Activated T-helper 1 cell treated with anti-CD3 and anti-CD28 coated beads, Interleukin-12 subunit alpha, Interleukin-12 subunit beta, Interleukin-2, Interleukin-4 antibody, amounts not matched to agents 30 ng/mL and 10 ng/mL and 1 ng/mL, durations not matched to agents 14 hours and 24 hours and 36 hours (primary cell): ENCODE measurements around the gene LCE2B. TPM values are rescaled to one million over a fixed set of nuclear protein-coding genes. Genes with fewer than 3 reads are reported as not detected.

Experiments used
- DNase-seq: peaks from one replicate; pipeline ENCODE4 v3.0.0; 2021; ENCODE audit warnings: low spot score
- H3K27ac Mint-ChIP-seq: one replicate; pipeline ENCODE4 v1.8.0; 2021; ENCODE audit warnings: mild to moderate bottlenecking, mixed read lengths
- H3K27me3 Mint-ChIP-seq: one replicate; pipeline ENCODE4 v1.8.0; 2022; ENCODE audit warnings: mild to moderate bottlenecking, moderate library complexity, mixed read lengths; ENCODE audit not compliant: insufficient read depth
- H3K36me3 Mint-ChIP-seq: one replicate; pipeline ENCODE4 v1.8.0; 2021; ENCODE audit warnings: low read depth, mixed read lengths
- H3K4me1 Mint-ChIP-seq: one replicate; pipeline ENCODE4 v1.8.0; 2021; ENCODE audit warnings: low read depth, mixed read lengths
- H3K4me3 Mint-ChIP-seq: one replicate; pipeline ENCODE4 v1.8.0; 2021; ENCODE audit warnings: mild to moderate bottlenecking, moderate library complexity, mixed read lengths
- H3K9me3 Mint-ChIP-seq: one replicate; pipeline ENCODE4 v1.8.0; 2021; ENCODE audit warnings: mixed read lengths
- intact Hi-C: fragments of 100-400 bp; cut with micrococcal nuclease; formaldehyde crosslinking; loops from one replicate; pipeline ENCODE4 v1.15.1; 2024
- total RNA-seq: library from RNA; stranded (reverse); gene quantifications from 2 replicates; pipeline ENCODE4 v1.2.3, GENCODE V29; 2022

LCE2B gene
- total RNA-seq, 1 donor from 2014 or later, result not detected

GRCh38 chr1:152679459-152679858 lies 6.5 kb upstream of the LCE2B start:
- Mint-ChIP-seq H3K27ac (no peak overlapping the region), H3K36me3 (no peaks in the 10 kb centered on the region), H3K4me3 (no peak overlapping the region), H3K27me3 (no peaks in the 10 kb centered on the region), H3K4me1 (no peaks in the 10 kb centered on the region), H3K9me3 (no peaks in the 10 kb centered on the region)
- no peak for DNase-seq
- intact Hi-C loops, result no loop called here

- intact Hi-C loops, result no loop called here
- DNase-seq, result no peak
- Mint-ChIP-seq H3K27ac (no peak overlapping the region), H3K36me3 (no peaks in the 10 kb centered on the region), H3K4me1 (no peaks in the 10 kb centered on the region), H3K4me3 (no peak overlapping the region), H3K27me3 (no peaks in the 10 kb centered on the region), H3K9me3 (no peaks in the 10 kb centered on the region)
Measured at GRCh38 chr1:152681616-152682015, 4.3 kb upstream of the LCE2B start.

- intact Hi-C loops, result no loop called here
- Mint-ChIP-seq H3K27ac (no peak overlapping the region), H3K27me3 (peaks cover 3% of the 10 kb centered on the region), H3K4me3 (no peak overlapping the region), H3K4me1 (no peaks in the 10 kb centered on the region), H3K9me3 (no peaks in the 10 kb centered on the region), H3K36me3 (no peaks in the 10 kb centered on the region)
- DNase-seq, result no peak
Measured at GRCh38 chr1:152683846-152684245, 2.1 kb upstream of the LCE2B start.

DNA sequence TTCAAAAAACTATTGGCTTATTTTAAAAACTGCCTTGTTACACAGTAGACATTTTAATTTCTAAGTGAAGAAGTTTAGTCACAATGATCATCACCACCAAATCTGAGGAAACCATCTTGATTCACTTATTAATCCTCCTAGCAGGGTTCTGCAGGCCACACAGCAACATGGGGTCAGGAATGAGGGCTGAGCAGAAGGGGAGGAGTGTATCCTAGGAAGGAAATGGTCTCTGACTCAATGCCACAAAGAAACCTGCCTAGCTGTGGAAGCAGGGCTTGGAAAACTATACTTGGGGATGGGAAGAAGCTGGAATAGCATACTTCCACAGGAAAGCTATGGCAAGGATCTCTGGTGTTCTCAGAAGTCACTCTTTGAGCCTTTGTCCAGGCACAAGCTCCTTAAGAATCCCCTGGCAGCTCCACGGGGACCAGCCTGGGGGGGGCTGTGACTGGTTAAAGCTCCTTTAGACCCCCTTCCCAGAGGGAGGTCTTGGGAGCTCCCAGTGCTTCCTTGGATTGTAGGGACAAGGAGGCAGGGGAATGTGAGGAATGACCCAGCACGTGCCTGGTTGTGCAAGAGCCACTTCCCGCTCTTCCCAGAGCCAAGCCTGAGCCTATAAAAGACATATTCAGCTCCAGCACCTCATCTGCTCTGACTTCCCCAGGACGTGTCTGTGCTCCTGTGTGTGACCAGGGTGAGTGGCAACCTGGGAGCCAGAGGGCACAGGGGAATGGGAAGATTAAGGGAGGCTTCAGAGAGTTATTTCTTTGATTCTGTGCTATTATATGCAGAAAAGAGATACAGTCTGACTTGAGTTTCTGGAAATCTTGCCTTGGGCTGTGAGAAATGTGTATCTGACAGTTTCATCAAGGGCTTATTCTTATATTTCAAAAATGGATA lies 12.0 kb downstream of the LCE2B start, which contains the start of gene LCE2A:
Gene LCE2A, plus strand, starts transcription at position 645 of the 900 bp plus-strand sequence. CDS start 557 bp downstream, outside the sequence.
- intact Hi-C loops, result no loop called here
- H3K4me3 Mint-ChIP-seq, result no peak within 1 kb of the TSS
- H3K36me3 Mint-ChIP-seq, result no peaks in the 10 kb centered on the region
- H3K27me3 Mint-ChIP-seq, result peaks cover 3% of the 10 kb centered on the region
- no peaks in the 10 kb centered on the region for H3K4me1 Mint-ChIP-seq
- no peaks in the 10 kb centered on the region for H3K9me3 Mint-ChIP-seq
- no peak for DNase-seq
- no peak within 1 kb of the TSS for H3K27ac Mint-ChIP-seq

- DNase-seq, result no peak
- H3K9me3 Mint-ChIP-seq, result no peaks in the 10 kb centered on the region
- intact Hi-C loops, result no loop called here
- no peaks in the 10 kb centered on the region for H3K36me3 Mint-ChIP-seq
- H3K4me3 Mint-ChIP-seq, result no peak overlapping the region
- H3K4me1 Mint-ChIP-seq, result no peaks in the 10 kb centered on the region
- H3K27ac Mint-ChIP-seq, result no peak overlapping the region
- H3K27me3 Mint-ChIP-seq, result peaks cover 3% of the 10 kb centered on the region
Measured at GRCh38 chr1:152699746-152700145, 13.8 kb downstream of the LCE2B start.

DNA sequence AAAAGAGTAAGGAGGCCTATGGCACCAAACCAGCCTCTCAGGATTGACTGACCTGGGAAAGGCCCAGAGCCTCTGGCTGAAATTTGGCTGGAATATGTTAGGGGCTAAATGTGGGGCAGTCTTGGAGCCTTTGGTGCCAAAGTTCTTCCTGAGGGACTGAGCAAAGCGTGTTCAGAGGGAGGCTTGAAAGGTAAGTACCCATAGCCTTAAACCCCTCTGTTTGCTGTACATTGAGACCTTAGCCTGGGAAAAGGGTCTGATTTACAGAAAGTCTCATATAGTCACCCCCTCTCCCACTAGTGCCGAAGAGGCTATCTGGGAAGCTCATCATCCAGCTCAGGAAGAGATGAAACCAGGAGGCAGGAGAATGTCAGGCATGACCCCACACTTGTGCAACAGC lies 21.9 kb downstream of the LCE2B start, which contains the start of gene LCE4A:
Gene LCE4A, plus strand, starts transcription at position 301 of the 400 bp plus-strand sequence. CDS start 916 bp downstream, outside the sequence.
- Mint-ChIP-seq H3K27me3 (peaks cover 4% of the 10 kb centered on the region), H3K9me3 (no peaks in the 10 kb centered on the region)
- DNase-seq, result no peak

GRCh38 chr1:152718238-152718637 lies 32.3 kb downstream of the LCE2B start:
- no peaks in the 10 kb centered on the region for H3K36me3 Mint-ChIP-seq
- DNase-seq, result no peak
- H3K9me3 Mint-ChIP-seq, result no peaks in the 10 kb centered on the region
- H3K27me3 Mint-ChIP-seq, result no peaks in the 10 kb centered on the region
- no peak overlapping the region for H3K4me3 Mint-ChIP-seq
- H3K27ac Mint-ChIP-seq, result no peak overlapping the region
- intact Hi-C loops, result no loop called here
- H3K4me1 Mint-ChIP-seq, result no peaks in the 10 kb centered on the region

More for the DNA sequence above, 21.9 kb downstream of the LCE2B start, which contains the start of gene LCE4A:
- intact Hi-C loops, result no loop called here
- Mint-ChIP-seq H3K4me1 (no peaks in the 10 kb centered on the region), H3K4me3 (no peak within 1 kb of the TSS), H3K27ac (no peak within 1 kb of the TSS), H3K36me3 (no peaks in the 10 kb centered on the region)

DNA sequence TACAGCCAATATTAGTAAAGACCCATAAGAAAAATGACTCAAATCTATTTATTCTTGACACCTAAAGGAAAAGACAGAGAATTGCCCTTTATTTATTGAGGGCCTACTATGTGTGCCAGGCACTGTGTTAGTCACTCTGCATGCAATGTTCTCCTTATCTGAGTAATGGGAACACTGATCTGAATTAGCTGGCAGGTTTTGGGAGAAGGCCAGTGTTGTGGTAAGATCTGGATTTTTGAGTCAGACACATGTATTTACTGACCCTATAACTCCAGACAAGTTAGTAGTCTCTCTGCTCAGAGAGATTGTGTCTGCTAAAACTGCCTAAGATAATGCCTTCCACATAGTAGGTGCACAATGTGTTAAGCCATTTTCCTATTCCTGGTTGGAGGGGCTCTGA lies 39.3 kb downstream of the LCE2B start:
- Mint-ChIP-seq H3K27ac (no peak overlapping the region), H3K9me3 (no peaks in the 10 kb centered on the region), H3K4me3 (no peak overlapping the region), H3K27me3 (peaks cover 2% of the 10 kb centered on the region), H3K4me1 (no peaks in the 10 kb centered on the region), H3K36me3 (no peaks in the 10 kb centered on the region)
- intact Hi-C loops, result no loop called here
- no peak for DNase-seq

DNA sequence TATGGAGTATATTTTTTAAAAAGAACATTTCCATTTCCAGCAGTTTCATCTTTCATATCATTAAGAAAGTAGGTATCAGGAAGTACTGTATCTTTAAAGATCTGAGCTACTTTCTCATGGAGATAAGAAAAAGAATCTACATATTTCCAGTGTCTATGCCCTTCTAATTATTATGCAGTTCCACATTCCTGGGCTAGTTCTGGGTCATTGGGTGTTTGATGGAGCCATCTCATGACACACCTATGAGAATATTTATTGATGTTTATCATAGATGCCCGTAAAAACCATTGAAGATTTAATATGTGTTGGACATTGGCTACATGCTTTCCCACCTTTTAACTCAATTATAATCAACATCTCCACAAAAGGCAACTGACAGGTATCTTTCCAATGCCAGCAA lies 43.1 kb downstream of the LCE2B start:
- H3K9me3 Mint-ChIP-seq, result no peaks in the 10 kb centered on the region
- no peak for DNase-seq
- H3K4me3 Mint-ChIP-seq, result no peak overlapping the region
- H3K27ac Mint-ChIP-seq, result no peak overlapping the region
- no peaks in the 10 kb centered on the region for H3K4me1 Mint-ChIP-seq
- no peaks in the 10 kb centered on the region for H3K36me3 Mint-ChIP-seq
- intact Hi-C loops, result no loop called here
- H3K27me3 Mint-ChIP-seq, result peaks cover 2% of the 10 kb centered on the region

GRCh38 chr1:152735648-152736047 lies 49.7 kb downstream of the LCE2B start:
- intact Hi-C loops, result no loop called here
- Mint-ChIP-seq H3K4me1 (no peaks in the 10 kb centered on the region), H3K36me3 (no peaks in the 10 kb centered on the region), H3K27ac (no peak overlapping the region), H3K9me3 (no peaks in the 10 kb centered on the region), H3K4me3 (no peak overlapping the region), H3K27me3 (peaks cover 13% of the 10 kb centered on the region)
- DNase-seq, result no peak

Other genes starting within 250 kb of the LCE2B start
- not detected in 2 replicates for gene LCE5A, start 175.3 kb upstream of the LCE2B start, total RNA-seq
- gene CRCT1, start 171.6 kb upstream of the LCE2B start, total RNA-seq, result not detected in 2 replicates
- not detected in 2 replicates for gene LCE3E, start 119.3 kb upstream of the LCE2B start, total RNA-seq
- not detected in 2 replicates for gene LCE3D, start 105.6 kb upstream of the LCE2B start, total RNA-seq
- gene LCE3C, start 85.9 kb upstream of the LCE2B start, total RNA-seq, result not detected in 2 replicates
- gene LCE3B, start 72.3 kb upstream of the LCE2B start, total RNA-seq, result not detected in 2 replicates
- not detected in 2 replicates for gene LCE3A, start 63.0 kb upstream of the LCE2B start, total RNA-seq
- not detected in 2 replicates for gene LCE2D, start 22.7 kb upstream of the LCE2B start, total RNA-seq
- gene LCE2C, start 10.8 kb upstream of the LCE2B start, total RNA-seq, result not detected in 2 replicates
- gene LCE2A, start 12.2 kb downstream of the LCE2B start, total RNA-seq, result not detected in 2 replicates
- not detected in 2 replicates for gene LCE4A, start 22.0 kb downstream of the LCE2B start, total RNA-seq
- not detected in 2 replicates for gene KPRP, start 71.9 kb downstream of the LCE2B start, total RNA-seq
- not detected in 2 replicates for gene LCE1F, start 89.0 kb downstream of the LCE2B start, total RNA-seq
- not detected in 2 replicates for gene LCE1E, start 100.1 kb downstream of the LCE2B start, total RNA-seq
- not detected in 2 replicates for gene LCE1D, start 110.6 kb downstream of the LCE2B start, total RNA-seq
- not detected in 2 replicates for gene LCE1C, start 120.5 kb downstream of the LCE2B start, total RNA-seq
- gene LCE1B, start 125.8 kb downstream of the LCE2B start, total RNA-seq, result not detected in 2 replicates
- not detected in 2 replicates for gene LCE1A, start 141.3 kb downstream of the LCE2B start, total RNA-seq
- not detected in 2 replicates for gene LCE6A, start 156.7 kb downstream of the LCE2B start, total RNA-seq
- not detected in 2 replicates for gene LCE7A, start 173.9 kb downstream of the LCE2B start, total RNA-seq
- gene SMCP, start 192.2 kb downstream of the LCE2B start, total RNA-seq, result not detected in 2 replicates
- not detected in 2 replicates for gene IVL, start 222.4 kb downstream of the LCE2B start, total RNA-seq